HS-27A (cell line): ENCODE data around the gene CALML3.

Experiments
- DNase-seq: peaks from one replicate; pipeline ENCODE4 v3.0.0-alpha.2; 2012; ENCODE audit warnings: low read depth, missing footprints

CALML3 gene

DNA sequence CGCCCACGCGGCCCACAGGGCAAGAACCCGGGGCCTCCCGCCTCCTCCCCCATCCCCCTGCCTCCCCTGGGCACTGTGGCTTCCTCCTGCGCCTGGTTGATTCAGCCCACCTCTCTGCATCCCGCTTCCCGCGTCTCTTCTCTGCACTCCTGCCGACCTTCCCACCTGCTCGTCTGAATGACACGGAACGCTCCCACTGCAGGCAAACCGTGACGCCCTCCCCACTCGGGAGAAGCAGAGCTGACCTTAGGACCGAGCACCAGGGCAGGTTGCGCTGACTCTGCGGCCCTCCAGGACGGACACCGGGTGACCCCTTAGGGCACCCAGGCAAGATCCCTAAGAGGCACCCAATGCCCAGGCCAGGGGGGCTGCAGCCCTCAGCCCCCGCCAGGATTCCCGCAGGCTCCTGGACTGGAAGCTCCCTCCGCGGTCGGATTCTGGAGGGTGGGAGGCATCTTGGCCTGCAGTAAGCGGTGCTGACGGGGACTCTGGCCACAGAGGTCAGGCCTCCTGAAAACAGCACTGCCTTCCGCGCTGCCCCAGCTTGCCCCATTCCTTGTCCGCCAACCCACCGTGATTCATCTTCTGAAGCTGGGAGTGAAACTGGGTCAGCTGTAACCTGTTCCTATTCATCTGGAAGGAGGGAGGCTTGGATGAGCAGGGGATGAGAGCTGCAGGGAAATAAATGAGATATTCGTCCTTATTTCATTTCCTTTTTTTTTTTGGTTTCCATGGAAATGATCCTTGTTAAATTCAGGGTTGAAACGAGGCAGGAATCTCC is 990 bp downstream of the CALML3 start:
- no peak for DNase-seq

DNA sequence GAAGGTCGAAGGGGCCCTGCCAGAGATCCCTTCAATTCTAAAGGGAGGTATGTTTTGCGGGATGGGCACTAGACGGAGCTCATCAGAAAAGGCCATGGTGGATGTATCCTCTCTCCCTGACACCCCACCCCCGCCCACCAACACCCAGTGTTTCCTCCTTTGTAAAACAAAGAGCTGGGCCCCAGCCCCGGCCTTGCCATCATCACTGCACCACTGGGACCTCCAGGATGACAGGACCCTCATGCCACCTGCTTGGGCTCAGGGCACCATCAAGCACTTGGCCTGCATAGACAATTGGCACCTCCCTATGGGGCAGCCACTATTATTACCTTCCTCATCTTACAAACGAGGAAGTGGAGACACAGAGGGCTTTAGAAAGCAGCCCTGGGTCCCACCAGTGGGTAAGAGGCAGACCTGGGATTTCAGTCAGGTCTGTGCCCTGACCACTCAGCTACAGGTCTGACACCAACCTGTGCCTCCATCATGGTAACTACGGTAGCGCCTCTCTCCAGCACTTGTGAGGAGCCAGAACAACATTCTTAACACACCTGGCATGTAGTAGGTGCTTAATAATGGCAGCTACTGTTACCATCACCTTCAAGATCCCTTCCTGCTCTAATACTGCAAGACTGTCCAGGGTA is 2.0 kb downstream of the CALML3 start:
- no peak for DNase-seq

DNA sequence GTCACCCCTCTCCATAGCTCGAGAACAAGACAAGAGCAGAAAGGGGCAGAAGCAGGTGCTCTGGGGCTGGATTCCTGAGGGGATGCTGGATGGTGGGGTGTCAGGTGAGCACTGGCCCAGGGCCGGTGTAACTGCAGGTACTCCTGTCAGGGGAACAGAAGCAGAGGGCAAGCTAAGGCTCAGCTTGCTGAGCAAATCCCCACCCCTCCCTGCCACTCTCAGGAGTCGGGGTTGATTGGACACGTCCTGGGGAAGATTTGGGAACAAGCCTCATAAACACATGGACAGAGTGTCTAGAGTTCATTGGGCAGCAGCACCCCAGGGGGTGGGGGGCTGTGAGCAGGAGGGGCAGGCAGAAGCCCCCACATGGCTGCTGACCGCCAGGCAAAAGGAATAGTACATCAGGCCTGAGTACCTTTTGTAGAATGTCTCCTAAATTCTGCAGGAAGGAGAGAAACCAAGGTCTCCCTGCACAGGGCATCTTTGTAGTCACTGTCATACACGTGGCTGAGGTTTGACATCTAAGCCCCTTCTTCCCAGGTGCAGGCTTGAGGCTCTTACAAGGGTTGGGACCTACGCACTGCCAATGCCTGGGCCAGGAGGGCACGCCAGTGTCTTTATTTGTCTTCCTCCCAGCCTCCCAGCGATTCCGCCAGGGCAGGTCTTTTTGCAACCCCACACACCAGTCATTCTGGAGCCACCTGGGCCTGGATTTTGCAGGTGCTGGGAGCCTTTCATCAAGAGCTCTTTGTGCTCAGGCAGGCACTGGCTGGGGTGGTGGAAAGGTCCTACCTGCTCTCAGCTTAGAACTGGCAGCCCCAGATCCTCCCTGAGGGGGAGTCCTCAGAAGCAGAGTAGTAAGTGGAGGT is 2.8 kb downstream of the CALML3 start:
- no peak for DNase-seq

DNA sequence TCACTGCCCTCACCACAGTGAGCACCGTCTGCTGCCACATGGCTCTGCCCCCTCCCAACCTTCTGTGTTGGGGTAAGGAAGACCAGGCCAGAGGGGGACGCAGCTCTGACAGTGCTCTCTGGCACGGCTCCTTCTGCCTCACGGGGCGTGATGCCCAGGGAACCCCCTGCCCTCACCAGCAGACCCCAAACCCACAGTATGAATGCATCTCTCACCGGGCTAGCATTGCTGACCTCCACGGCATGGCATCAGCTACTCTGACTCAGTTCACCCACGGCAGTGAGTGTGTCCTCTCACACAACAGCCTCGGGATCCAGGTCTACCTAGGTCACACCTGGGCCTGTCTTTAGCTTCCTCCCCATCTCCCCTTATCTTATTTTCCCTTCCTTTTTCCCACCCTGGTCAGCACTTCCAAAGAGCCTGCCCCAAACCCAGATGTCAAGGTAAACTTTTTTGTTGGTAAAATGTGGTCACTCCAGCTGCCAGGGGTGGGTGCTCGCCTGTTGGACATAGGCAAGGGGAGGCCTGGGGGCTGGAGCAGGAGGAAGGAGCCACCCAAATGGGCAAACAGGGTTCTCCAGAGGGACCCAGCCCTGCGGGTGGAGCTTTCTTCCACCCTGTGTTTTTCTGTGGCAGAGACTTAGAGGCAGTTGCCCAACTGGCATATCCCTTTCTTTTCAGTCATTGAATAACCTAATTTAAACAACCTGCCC is 4.4 kb downstream of the CALML3 start:
- DNase-seq: no peak

DNA sequence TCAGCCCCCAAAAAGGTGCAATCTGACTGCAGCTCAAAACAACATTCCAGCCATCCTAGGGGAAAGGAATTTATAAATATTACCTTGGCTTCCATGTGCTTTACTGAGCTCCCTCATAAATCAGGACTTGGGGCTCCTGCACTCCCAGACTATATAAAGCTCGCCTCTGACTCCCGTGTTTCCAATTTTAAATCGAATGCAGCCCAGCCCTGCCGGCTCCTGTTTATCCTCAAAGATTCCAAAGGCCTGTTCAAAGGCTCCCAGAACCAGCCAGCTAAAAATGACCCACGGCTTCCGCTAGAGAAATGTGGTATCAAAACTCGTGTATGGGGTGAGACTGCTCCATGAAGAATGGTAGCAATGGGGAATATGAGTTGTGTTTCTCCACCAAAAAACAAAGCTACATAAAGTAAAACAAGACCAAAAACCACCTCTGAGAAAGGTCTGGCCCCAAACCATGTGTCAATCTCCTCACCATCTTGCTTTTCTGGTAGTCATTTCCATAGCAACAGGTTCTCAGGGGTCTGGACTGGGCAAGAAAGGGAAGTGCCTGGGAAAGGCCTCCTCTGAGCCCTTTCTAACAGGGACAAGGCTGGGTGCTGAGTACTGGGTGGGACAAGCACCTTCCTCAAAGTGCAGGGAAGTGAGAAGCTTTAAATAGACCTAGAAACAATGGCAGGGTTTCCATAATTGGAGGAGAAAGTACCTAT is 5.1 kb downstream of the CALML3 start:
- no peak for DNase-seq

DNA sequence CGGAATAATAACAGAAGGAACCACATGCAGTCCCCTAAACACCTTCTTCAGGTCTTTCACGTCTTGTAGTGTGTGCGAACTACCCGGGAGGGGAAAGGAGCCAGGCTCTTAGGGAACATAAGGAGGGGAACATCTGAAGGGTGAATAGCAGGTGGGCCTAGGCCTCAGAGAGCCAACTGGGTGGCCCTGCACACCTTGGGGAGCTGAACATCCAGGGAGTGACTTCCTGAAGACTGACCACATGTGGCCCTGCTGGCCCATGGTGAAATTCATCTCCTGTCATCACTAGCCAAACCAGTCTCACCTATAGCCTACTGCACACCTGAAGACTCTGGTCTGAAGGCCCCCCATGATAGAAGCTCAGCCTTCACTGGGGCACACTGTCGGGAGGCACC is 5.6 kb downstream of the CALML3 start:
- DNase-seq: no peak

DNA sequence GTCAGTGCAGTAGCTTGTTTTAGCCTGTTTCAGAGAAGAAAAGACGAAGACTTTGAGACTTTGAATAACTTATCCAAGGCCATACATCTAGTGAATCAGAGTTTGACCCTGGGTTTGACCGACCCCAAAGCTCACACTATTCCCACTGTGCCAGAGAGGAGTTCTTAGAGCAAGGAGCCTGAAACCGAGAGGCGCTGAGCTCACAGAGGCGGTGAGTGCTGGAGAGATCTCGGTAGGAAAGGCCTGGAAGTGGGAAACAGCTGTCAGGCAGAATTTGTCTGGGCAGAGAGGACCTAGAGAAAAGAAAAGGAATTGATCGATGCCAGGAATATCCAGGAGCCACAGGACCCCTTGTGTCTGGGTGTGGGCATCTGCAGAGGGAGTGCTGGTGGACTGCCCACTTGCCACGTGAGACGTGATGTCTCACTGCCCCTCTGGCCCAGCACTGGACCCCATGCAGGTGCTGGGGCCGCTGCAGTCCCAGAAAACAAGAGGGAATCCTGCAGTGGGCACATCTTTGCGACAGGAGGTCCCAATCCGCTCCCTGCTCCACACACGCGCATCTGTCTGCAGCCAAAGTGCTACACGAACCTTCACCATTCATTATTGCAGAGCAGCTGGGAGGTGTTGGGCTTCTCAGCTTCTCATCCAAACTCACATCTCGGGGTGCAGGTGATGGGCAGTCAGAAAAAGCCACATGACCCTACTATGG is 6.2 kb downstream of the CALML3 start:
- DNase-seq: no peak

DNA sequence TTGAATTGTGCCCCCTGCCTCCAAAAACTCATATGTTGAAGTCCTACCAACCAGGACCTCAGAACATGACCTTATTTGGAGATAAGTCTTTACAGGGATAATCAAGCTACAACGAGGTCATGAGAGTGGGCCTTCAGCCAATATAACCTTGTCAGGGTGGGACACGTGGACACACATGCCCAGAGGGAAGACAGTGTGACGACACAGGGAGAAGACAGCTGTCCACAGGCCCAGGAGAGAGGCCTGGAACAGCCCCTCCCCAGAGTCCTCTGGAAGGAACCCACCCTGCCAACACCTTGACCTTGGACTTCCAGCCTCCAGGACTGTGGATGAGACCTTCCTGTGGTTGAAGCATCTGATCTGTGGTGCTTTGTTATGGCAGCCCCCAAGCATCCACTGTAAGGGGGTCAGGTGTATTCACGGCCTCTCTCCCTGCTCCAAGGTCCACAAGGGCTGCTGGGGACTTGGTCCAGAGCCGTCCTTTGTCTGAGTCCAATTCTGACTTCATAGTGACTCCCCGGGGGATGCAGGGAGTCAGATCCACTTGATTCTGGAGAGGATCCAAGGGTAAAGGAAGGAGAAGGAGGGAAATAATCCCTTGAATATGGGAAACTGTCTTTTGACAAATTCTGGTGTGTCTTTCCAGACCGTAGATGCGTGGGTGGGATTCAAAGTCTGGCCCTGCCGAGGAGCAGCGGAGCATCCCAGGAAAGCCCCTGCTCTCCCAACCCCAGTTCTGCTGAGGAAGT is 7.0 kb downstream of the CALML3 start:
- DNase-seq: no peak

DNA sequence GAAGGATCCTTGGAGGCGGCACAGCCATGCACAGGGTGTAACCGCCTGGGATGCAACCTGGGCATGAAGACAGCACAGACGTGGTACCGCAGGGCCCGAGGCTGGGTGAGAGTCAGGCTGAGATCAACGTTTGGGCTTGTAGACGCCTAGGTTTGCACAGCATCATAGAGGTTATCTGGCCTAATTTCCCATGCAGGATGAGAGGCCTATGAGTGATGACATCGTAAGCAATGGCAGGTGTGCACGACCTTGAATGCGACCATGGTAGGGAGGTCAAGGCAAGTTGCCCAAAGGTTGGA is 7.5 kb downstream of the CALML3 start:
- no peak for DNase-seq

DNA sequence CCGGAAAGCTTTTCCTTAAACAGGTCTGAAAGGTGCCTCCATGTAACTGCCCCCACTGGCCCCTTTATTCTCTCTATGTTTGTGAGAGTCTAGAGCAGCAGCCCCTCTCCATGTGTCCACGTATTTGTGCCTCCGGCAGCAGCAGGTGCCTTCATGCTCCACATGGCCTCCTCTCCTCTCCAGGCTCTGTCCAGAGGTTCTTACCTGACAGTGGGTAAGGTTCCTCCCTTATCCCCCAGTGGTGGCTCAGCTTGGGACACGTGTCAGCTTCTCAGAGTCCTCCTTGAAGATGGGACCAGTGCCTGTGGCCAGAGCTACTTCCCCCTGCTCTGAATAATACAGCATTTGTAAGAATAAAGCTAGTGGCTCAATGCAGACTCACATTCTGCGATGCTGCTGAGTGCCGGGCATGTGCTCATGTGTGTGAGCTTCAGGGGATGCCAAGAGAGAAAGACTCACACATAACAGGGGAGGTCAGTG is 7.9 kb downstream of the CALML3 start:
- no peak for DNase-seq

DNA sequence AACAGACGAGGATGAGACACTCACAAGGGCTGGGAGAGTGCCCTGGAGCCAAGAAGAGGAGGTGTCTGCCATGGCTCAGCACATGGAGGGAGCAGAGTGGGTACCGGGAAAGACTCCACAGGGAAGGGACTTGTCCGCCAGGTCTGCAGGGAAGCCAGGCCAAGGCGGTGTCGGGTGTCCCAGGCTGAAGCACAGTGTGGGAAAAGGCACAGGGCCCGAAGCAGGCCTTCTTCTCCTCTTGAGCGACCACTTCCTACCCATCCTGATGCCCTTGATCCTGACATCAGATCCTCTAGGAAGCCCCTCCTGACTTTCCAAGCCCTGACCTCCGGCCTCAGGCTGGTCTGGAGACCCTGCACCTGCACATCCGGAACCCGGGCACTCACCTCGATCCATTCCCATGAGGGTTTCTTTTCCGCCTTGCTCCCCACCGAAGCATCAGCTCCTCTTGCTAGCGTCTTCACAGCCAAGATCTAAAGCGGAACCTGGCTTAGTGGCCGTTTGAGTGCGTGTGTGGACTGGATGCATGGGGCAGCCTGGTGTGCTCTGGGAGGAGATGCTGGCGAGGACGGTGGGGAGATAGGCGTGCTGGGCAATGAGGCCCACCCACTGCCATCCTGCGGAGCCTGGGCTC is 8.5 kb downstream of the CALML3 start:
- DNase-seq: no peak

DNA sequence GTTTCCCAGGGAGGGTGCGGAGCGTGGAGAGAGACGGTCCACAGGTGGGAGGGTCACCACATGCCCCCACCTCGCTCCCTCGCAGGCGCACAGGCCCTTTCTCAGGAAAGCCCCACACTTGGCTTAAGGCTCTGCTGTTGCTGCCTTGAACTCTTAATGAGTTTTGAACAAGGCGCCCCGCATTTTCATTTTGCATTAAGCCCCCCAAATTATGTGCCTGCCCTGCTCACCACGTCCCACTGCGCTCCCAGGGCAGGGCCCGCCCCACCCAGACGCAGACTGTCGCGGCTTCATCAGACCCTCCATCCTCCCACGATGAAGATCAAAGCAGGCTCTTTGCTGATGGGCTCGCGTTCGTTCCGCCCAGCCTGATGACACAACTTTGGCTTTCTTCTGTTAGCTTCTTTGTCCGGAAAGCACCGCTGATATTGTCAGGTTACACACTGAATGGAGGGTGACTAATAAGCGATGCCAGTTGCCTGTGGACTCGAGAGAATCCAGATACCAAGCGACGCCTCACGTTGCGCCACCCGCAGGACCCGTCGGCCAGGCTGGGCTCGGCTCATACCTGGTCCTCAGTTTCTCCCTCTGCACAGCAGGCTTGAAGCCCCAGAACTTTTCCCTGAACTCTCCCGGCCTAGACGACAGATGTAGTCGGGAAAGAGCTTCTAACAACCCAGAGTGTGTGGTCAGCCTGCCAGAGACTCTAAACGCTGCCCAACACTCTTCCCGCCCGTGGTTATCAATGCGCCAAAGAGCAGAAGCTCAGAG is 9.5 kb downstream of the CALML3 start:
- DNase-seq: no peak

DNA sequence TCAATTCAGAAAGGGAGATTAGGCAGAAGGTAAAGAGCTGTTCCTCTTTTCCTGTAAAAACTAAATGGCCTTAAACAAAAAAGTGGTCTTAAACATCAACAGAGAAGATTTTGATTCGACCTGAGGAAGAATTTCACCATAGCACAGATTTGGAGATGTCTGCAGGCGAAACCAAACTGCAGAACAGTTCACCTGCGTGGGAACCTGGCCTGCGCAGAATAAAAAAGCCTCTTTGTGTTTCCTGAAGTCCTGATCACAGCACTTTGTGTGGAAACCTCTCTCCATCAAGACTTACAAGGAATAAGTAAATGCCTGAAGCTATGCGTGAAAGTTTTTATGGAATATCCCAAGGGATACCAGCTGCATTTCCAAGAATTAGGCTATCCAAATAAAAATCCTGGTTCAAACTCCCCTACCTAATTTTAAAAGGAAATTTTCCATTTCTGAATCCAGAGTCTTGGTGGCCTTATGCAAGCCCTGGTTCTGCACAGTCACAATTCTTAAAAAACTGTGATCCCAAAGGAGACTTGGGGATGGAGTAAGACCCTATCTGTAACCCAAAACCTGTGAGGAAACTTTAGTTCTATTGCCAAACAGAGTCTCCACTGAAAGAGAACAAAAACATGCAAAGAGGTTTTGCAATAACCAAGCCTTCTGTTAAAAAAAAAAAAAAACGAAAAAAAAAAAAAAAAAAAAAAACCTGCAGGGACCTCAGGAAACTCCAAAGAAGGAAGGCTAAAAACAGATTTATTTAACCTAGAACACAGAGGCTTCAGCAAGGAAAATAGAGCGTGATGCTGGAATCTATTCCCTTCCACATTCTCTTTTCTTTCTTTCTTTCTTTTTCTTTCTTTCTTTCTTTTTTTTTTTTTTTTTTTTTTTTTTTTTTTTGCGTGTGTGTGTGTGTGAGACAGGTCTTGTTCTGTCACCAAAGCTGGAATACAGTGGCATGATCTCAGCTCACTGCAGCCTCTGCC is 10.4 kb downstream of the CALML3 start:
- no peak for DNase-seq

DNA sequence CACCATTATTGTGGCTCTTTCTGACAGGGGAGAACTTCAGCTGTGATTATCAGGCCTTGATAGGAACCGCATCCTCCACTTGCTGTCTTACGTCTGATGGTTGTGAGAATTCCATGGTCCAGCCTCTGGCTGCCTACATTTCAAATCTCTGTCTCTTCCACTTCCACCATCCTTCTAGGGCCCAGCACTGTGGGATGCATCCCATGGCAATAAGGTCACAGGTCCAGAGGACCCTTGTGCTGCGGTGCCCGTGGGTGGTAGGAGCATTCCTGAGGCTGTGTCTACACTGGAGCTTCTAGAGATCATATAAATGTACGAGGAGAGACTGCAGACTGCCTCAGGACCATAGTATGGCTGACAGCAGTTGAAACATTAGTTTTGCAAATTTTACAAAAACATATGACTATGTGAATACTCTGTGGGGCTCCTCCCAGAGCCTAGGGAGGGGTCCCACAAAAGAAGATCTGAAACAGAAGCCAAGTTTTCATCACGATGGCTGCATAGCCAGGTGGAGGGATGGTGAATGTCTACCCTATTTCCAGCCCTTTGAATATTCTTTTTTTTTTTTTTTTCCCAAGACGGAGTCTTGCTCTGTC is 11.8 kb downstream of the CALML3 start:
- DNase-seq: no peak

DNA sequence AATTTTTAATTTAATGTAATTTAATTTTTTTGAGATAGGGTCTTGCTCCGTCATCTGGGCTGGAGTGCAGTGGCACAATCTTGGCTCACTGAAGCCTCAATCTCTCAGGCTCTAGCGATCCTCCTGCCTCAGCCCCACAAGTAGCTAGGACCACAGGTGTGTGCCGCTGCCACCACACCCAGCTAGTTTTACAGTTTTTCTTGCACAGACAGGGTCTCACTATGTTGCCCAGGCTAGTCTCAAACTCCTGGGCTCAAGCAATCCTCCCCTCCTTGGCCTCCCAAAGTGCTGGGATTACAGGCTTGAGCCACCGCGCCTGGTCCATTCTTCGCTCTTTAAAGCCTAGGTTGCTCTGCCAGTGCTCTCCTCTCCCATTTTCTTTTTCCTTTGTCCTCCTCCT is 12.9 kb downstream of the CALML3 start:
- no peak for DNase-seq

DNA sequence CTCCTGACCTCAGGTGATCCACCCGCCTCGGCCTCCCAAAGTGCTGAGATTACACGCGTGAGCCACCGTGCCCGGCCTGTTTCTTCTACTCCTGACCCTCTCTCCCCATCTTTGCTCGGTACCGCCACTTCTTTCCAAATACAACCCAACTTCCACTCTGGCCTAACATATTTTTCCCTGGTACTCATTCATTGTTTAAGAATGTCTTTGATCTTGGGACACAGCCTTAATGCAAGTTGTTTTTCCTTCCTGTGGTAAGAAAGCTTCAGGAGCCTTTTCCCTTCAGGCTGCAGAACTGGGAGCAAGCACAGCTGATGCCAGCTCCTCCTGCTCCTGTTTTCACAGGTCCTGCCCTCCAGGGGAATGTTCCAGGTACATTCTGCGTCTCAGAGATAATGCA is 13.7 kb downstream of the CALML3 start:
- DNase-seq: no peak

DNA sequence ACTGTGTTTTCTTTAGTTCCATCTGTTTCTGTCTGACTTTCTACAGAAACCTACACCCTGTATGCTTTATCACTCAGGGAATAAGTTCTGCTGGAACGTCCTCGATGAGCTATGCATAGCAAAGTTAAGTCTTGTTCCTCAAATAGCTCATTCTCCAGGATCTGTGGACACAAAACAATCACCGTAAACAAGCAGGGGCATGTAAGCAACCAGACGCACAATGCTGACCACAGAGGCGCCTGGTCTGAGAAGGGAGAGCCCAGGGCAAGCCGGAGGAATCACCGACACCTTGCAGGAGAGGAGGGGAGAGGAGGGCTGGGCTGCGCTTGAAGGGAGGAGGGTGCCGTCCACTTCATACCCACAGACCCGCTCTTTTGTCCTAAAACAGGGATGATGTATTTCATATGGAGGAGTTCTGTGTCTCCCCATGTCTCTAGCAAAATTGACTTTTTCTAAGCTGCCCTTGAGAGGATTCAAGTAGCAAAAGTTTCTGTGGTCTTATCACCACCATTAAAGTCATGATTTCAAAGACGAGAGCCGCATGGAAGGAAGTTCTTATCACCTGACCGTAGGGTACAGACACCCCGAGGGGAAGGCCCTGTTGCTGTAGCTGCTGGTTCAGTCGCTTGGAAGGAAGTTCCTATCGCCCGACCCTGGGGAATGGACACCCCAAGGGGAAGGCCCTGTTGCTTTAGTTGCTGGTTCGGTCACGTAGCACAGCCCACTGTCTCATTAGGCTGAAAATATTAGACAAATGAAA is 14.3 kb downstream of the CALML3 start:
- DNase-seq: no peak
